Spleen (tissue), 11 donors: ENCODE data around the gene RIPOR1. TPM values are rescaled to one million over a fixed set of nuclear protein-coding genes. Genes with fewer than 3 reads are reported as not detected.
A peak's percentile ranks its signal among the peaks of the same experiment; 100 is the strongest.

Source experiments
- DNase-seq: peaks from one replicate; pipeline ENCODE4 v3.0.0-alpha.2; 2020
- H3K27ac ChIP-seq, 8 donors: fragments of 200-600 bp; sonication (generic) in 7 of 8; 1 replicate in 4 of 8; 2 replicates in 4 of 8; pipeline versions ENCODE4 v1.5.0 to v1.8.0; 2016 to 2021; ENCODE audit warnings: inconsistent platforms in 4 of 8, mild to moderate bottlenecking in 4 of 8, moderate library complexity in 1 of 8
- H3K27me3 ChIP-seq, 7 donors: fragments of 200-600 bp; sonication (generic) in 6 of 7; replicated peaks in 1 of 7; 1 replicate in 4 of 7; 2 replicates in 3 of 7; pipeline versions ENCODE4 v1.5.0 to v1.8.0; 2016 to 2021; ENCODE audit warnings: inconsistent platforms in 3 of 7, mild to moderate bottlenecking in 1 of 7
- H3K36me3 ChIP-seq, 6 donors: fragments of 200-600 bp; sonication (generic) in 5 of 6; 1 replicate in 4 of 6; 2 replicates in 2 of 6; pipeline versions ENCODE4 v1.5.0 to v1.8.0; 2016 to 2021; ENCODE audit warnings: inconsistent platforms in 2 of 6
- H3K4me1 ChIP-seq, 6 donors: fragments of 200-600 bp; sonication (generic) in 5 of 6; 1 replicate in 3 of 6; 2 replicates in 3 of 6; pipeline versions ENCODE4 v1.5.0 to v1.8.0; 2016 to 2021; ENCODE audit warnings: inconsistent platforms in 3 of 6
- H3K4me3 ChIP-seq, 8 donors: fragments of 200-600 bp; sonication (generic) in 7 of 8; 1 replicate in 4 of 8; 2 replicates in 4 of 8; pipeline versions ENCODE4 v1.5.0 to v1.8.0; 2016 to 2021; ENCODE audit warnings: inconsistent platforms in 4 of 8, mild to moderate bottlenecking in 4 of 8, moderate library complexity in 2 of 8
- H3K9me3 ChIP-seq, 8 donors: fragments of 200-600 bp; sonication (generic) in 7 of 8; 1 replicate in 4 of 8; 2 replicates in 4 of 8; pipeline versions ENCODE4 v1.5.0 to v1.8.0; 2016 to 2021; ENCODE audit warnings: inconsistent platforms in 4 of 8
- POLR2A ChIP-seq, 3 donors: fragments of 450-650 bp; IDR thresholded peaks; one replicate each; pipeline ENCODE4 v1.5.1; 2017; ENCODE audit warnings: antibody characterized with exemption in 3 of 3, mild to moderate bottlenecking in 1 of 3
- POLR2AphosphoS5 ChIP-seq, 3 donors: sonication (generic); formaldehyde crosslinking; IDR thresholded peaks; one replicate each; pipeline ENCODE4 v1.5.1; 2017; ENCODE audit warnings: antibody characterized with exemption in 3 of 3
- WGBS, 5 donors: extraction: QIAGEN DNeasy Blood & Tissue Kit in 3 of 5; methylation state at CpG; one replicate each; pipeline versions ENCODE4 v1.1.5 to v1.1.7; 2013 to 2018; 5-methylcytosine and 5-hydroxymethylcytosine counted together
- intact Hi-C: fragments of 100-400 bp; cut with DNase I; formaldehyde crosslinking; loops from one replicate; pipeline ENCODE4 v1.15.0; 2023; ENCODE audit warnings: low total_unique reads
- polyA plus RNA-seq, 3 donors: library from polyadenylated mRNA; stranded (reverse); fragments of 200-250 nt; gene quantifications; one replicate each; pipeline ENCODE4 v1.2.1, GENCODE V29; 2013
- total RNA-seq, 7 donors: library from RNA; depleted of rRNA in 3 of 7; stranded (reverse); fragments of >200 nt in 3 of 7; fragmentation: NEBNext Ultra II Directional in 4 of 7; extraction: Animal tissue kit (Norgen Biotek cat#: 25700) in 4 of 7; gene quantifications; one replicate each; pipeline versions ENCODE4 v1.1.0 to v1.2.1, GENCODE V29; 2016 to 2021
- TF ChIP-seq, protein P1 (sequence below), 11 experiments: fragments of 200-600 bp in 7 of 11; fragments of 450-650 bp in 4 of 11; sonication (generic) in 4 of 11; IDR thresholded peaks in 8 of 11; conservative IDR thresholded peaks in 3 of 11; 1 replicate in 7 of 11; 2 replicates in 4 of 11; pipeline versions ENCODE4 v1.4.0 to v1.8.0; 2016 to 2021; ENCODE audit warnings: antibody characterized with exemption in 11 of 11, inconsistent platforms in 4 of 11, mild to moderate bottlenecking in 1 of 11
- donor health status: healthy with polysubstance abuse.
- donor health status: DM: no; HTN: no; CAD: no; lungs with moderate emphysema.
- donor health status: DM: no; HTN: no; CAD: no.
- donor health status: Bipolar disorder and iron deficiency.
- donor health status: healthy.
- donor health status: DM: no; HTN: no; CAD: no.
- donor health status: DM: yes; HTN: yes; CAD: no.

Gene RIPOR1
- total and polyA plus RNA-seq, 10 donors, result 29.9 to 242 (median 133) TPM

DNA sequence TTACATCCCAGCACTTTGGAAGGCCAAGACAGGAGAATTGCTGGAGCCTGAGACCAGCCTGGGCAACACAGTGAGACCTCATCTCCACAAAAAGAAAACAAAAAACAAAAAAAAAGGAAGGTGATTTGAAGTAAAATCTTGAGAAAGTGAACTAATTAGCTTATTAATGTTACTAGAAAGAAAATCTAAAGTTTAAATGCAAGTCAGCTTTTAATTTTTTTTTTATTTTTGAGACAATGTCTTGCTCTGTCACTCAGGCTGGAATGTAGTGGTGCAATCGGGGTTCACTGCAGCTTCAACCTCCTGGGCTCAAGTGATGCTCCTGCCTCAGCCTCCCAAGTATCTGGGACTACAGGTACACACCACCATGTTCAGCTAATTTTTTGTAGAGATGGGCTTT lies 30.2 kb downstream of the RIPOR1 start:
- DNase-seq, result peak; percentile 6
- WGBS, 5 donors, result 78 to 97% (median 89%) methylated on average over 1 of the region's 1 CpG
- H3K9me3 ChIP-seq, result no peaks in the 10 kb centered on the region
- H3K27ac ChIP-seq, result no peak overlapping the region
- peaks cover 30 to 75% (median 50%) of the 10 kb centered on the region in 6 donors for H3K4me1 ChIP-seq
- intact Hi-C loops, result no loop called here
- TF ChIP-seq, protein P1, sequence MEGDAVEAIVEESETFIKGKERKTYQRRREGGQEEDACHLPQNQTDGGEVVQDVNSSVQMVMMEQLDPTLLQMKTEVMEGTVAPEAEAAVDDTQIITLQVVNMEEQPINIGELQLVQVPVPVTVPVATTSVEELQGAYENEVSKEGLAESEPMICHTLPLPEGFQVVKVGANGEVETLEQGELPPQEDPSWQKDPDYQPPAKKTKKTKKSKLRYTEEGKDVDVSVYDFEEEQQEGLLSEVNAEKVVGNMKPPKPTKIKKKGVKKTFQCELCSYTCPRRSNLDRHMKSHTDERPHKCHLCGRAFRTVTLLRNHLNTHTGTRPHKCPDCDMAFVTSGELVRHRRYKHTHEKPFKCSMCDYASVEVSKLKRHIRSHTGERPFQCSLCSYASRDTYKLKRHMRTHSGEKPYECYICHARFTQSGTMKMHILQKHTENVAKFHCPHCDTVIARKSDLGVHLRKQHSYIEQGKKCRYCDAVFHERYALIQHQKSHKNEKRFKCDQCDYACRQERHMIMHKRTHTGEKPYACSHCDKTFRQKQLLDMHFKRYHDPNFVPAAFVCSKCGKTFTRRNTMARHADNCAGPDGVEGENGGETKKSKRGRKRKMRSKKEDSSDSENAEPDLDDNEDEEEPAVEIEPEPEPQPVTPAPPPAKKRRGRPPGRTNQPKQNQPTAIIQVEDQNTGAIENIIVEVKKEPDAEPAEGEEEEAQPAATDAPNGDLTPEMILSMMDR (IDR thresholded peaks at IDR 0.05 in 8 of 11, conservative IDR thresholded peaks at IDR 0.05 in 3 of 11), result no peak
- TF ChIP-seq POLR2AphosphoS5 (IDR thresholded peaks at IDR 0.05) (no peak), POLR2A (IDR thresholded peaks at IDR 0.05) (no peak)
- no peaks in the 10 kb centered on the region for H3K27me3 ChIP-seq
- peaks cover 0 to 4% (median 0%) of the 10 kb centered on the region in 6 donors for H3K36me3 ChIP-seq
- H3K4me3 ChIP-seq, result no peak overlapping the region

DNA sequence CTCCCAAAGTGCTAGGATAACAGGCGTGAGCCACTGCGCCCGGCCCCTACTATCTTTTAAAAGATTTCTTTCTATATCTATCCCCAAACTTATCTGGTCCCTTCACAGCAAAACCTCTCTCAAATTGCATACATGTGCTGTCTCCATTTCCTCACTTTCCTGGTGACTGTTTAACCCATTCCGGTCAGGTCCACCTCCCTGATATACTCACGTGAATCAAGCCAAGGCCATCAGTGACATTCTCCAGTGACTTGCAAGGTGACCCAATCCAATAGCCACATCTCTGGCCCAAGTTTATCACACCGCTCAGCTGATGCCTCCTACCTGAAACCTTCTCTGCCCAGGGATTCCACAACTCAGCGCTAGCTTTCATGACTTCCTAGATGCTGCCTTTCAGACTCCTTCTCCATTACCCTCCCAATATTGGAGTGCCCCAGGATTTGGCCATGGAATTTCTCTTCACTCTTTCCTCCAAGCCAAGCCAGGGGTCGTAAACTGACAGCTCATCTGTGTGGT lies 32.3 kb downstream of the RIPOR1 start:
- Histone ChIP-seq H3K9me3 (no peaks in the 10 kb centered on the region), H3K36me3 (peaks cover 0 to 4% (median 0%) of the 10 kb centered on the region in 6 donors), H3K27me3 (no peaks in the 10 kb centered on the region), H3K4me1 (peaks cover 32 to 75% (median 51%) of the 10 kb centered on the region in 6 donors), H3K27ac (peak overlapping the region; percentile 86 to 100 (median 100)), H3K4me3 (peak overlapping the region in 4 of 8 donors; percentile 45 to 95 (median 88))
- 69 to 80% (median 74%) methylated on average over 8 of the region's 8 CpGs for WGBS, 5 donors
- TF ChIP-seq POLR2A (IDR thresholded peaks at IDR 0.05), result no peak
- TF ChIP-seq, protein P1 (IDR thresholded peaks at IDR 0.05 in 8 of 11, conservative IDR thresholded peaks at IDR 0.05 in 3 of 11), result no peak
- TF ChIP-seq POLR2AphosphoS5 (IDR thresholded peaks at IDR 0.05), result no peak
- peak; percentile 48 for DNase-seq
- intact Hi-C loops, result no loop called here

DNA sequence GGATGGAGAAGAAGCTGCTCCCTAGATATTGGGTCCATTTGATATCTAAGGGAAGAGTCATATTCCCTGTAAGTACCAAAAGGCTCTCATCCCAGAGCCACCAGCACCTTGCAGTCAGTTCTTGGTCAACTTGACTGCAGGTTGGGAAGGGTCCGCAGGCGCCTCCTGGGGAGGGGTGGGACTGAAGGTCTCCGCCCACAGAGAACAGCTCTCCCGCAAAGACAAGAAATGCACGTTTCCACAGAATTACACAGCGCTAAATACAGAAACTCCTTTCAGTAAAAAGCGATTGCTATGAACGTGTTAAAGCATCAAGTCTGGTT lies 32.8 kb downstream of the RIPOR1 start:
- WGBS, 5 donors, result 3 to 5% (median 3%) methylated on average over 8 of the region's 8 CpGs
- intact Hi-C loops, result no loop called here
- Histone ChIP-seq H3K4me3 (peak overlapping the region; percentile 21 to 95 (median 86)), H3K4me1 (peaks cover 30 to 75% (median 50%) of the 10 kb centered on the region in 6 donors), H3K27me3 (no peaks in the 10 kb centered on the region), H3K36me3 (peaks cover 0 to 4% (median 0%) of the 10 kb centered on the region in 6 donors), H3K9me3 (no peaks in the 10 kb centered on the region), H3K27ac (peak overlapping the region; percentile 86 to 100 (median 100))
- TF ChIP-seq POLR2A (IDR thresholded peaks at IDR 0.05), result no peak
- TF ChIP-seq POLR2AphosphoS5 (IDR thresholded peaks at IDR 0.05), result no peak
- TF ChIP-seq, protein P1 (IDR thresholded peaks at IDR 0.05 in 8 of 11, conservative IDR thresholded peaks at IDR 0.05 in 3 of 11), result no peak
- DNase-seq, result no peak

DNA sequence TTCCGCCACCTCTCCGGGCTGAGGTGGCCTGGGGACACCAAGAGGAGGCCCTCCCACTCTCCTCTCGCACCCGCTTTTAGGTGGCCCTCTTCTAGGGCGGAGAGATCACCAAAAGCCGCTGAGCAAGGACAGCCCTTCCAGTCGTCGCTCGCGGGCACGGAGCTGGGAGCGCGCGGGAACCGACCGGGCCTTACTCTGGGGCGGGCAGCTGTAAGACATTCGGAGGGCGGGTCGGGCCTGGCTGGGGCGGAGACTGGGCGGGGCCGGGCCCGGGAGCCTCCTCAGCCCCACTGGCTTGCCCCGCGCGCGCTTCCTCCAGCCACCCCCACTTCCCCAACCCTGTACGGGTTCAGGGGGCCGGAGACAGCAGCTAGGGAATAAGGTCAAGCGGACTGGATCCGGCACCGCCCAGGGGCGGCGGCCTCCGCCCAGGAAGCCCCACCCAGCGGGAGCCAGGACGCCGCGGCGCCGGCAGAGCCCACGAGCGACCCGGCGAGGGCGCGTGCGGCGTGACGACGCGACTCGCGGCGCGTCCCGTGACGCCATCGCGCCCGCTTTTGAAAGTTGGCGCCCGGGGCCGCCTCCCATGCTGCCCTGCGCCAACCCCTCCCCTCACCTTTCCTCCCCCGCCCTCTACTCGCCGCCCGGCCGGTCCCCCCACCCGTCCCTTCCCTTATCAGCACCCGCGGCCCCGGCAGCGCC lies 33.3 kb downstream of the RIPOR1 start:
- H3K4me3 ChIP-seq, result peak overlapping the region; percentile 42 to 95 (median 86)
- H3K36me3 ChIP-seq, result peaks cover 0 to 4% (median 0%) of the 10 kb centered on the region in 6 donors
- H3K27me3 ChIP-seq, result no peaks in the 10 kb centered on the region
- peaks cover 33 to 75% (median 51%) of the 10 kb centered on the region in 6 donors for H3K4me1 ChIP-seq
- TF ChIP-seq POLR2AphosphoS5 (IDR thresholded peaks at IDR 0.05) (peak; percentile 86 to 92 (median 89)), POLR2A (IDR thresholded peaks at IDR 0.05) (peak in 2 of 3 donors; percentile 44 to 88)
- TF ChIP-seq, protein P1 (IDR thresholded peaks at IDR 0.05 in 8 of 11, conservative IDR thresholded peaks at IDR 0.05 in 3 of 11), result peak in 1 of 11 experiments; percentile 53
- H3K9me3 ChIP-seq, result no peaks in the 10 kb centered on the region
- H3K27ac ChIP-seq, result peak overlapping the region; percentile 94 to 100 (median 100)
- WGBS, 5 donors, result 0 to 1% (median 1%) methylated on average over 17 to 76 of the region's 76 CpGs
- intact Hi-C loops, result no loop called here
- DNase-seq, result peak; percentile 100
